Psoas muscle (tissue), 8 donors: Measurements from ENCODE around the gene TRAF3IP3. TPM values are rescaled to one million over a fixed set of nuclear protein-coding genes. Genes with fewer than 3 reads are reported as not detected.

Experiments used
- ATAC-seq, 4 donors: fragments of 200-7000 bp; cut with Tn5 transposase; one replicate each; pipeline ENCODE4 v1.9.1; 2020; ENCODE audit warnings: moderate library complexity in 3 of 4, mild to moderate bottlenecking in 2 of 4
- DNase-seq, 2 donors: peaks; one replicate each; pipeline ENCODE4 v3.0.0-alpha.2; 2020
- H3K27ac ChIP-seq: fragments of 200-600 bp; one replicate; pipeline ENCODE4 v1.8.0; 2022
- H3K27me3 ChIP-seq, 3 donors: fragments of 200-600 bp in 1 of 3; one replicate each; pipeline versions ENCODE4 v1.6.1 to v1.8.0; 2013 to 2022; ENCODE audit warnings: low read length in 2 of 3, mild to moderate bottlenecking in 2 of 3, moderate library complexity in 1 of 3; ENCODE audit not compliant: insufficient read depth in 3 of 3
- H3K36me3 ChIP-seq, 2 donors: fragments of 200-600 bp in 1 of 2; one replicate each; pipeline versions ENCODE4 v1.6.1 to v1.8.0; 2013 to 2022; ENCODE audit warnings: low read depth in 1 of 2, mild to moderate bottlenecking in 1 of 2, moderate library complexity in 1 of 2; ENCODE audit not compliant: insufficient read depth in 1 of 2
- H3K4me1 ChIP-seq: fragments of 200-600 bp; one replicate; pipeline ENCODE4 v1.8.0; 2022
- H3K4me3 ChIP-seq: fragments of 200-600 bp; one replicate; pipeline ENCODE4 v1.8.0; 2022; ENCODE audit warnings: mild to moderate bottlenecking
- H3K9me3 ChIP-seq: fragments of 200-600 bp; one replicate; pipeline ENCODE4 v1.8.0; 2022
- WGBS, 3 donors: extraction: QIAGEN DNeasy Blood & Tissue Kit; methylation state at CpG; one replicate each; pipeline versions ENCODE4 v1.1.6 to v1.1.7; 2013; 5-methylcytosine and 5-hydroxymethylcytosine counted together
- intact Hi-C, 2 donors: fragments of 100-400 bp; cut with DNase I; formaldehyde crosslinking; loops; one replicate each; pipeline versions ENCODE4 v1.11.0 to v1.14.2; 2022
- polyA plus RNA-seq, 3 donors: library from polyadenylated mRNA; stranded (reverse); fragments of 200-250 nt; gene quantifications; one replicate each; pipeline ENCODE4 v1.2.3, GENCODE V29; 2013
- total RNA-seq, 4 donors: library from RNA; stranded (reverse); fragmentation: NEBNext Ultra II Directional in 2 of 4; extraction: Animal tissue kit (Norgen Biotek cat#: 25700) in 2 of 4; gene quantifications; one replicate each; pipeline versions ENCODE4 v1.2.1 to v1.2.4, GENCODE V29; 2021 to 2023
- TF ChIP-seq, protein P1 (sequence below): fragments of 200-600 bp; IDR thresholded peaks from one replicate; pipeline ENCODE4 v1.8.0; 2022; ENCODE audit warnings: antibody characterized with exemption
- donor health status: healthy with polysubstance abuse.
- donor health status: DM: no; HTN: no; CAD: no; lungs with moderate emphysema.
- donor health status: Bipolar disorder and iron deficiency.
- donor health status: healthy.
- donor health status: DM: yes; HTN: yes; CAD: no.
- donor health status: DM: no; HTN: no; CAD: no.
- donor health status: DM: no; HTN: no; CAD: no.
- donor health status: DM: yes; HTN: yes; CAD: no.

TRAF3IP3 gene
- total and polyA plus RNA-seq, 7 donors, result 0.23 to 2.0 (median 0.84) TPM

DNA sequence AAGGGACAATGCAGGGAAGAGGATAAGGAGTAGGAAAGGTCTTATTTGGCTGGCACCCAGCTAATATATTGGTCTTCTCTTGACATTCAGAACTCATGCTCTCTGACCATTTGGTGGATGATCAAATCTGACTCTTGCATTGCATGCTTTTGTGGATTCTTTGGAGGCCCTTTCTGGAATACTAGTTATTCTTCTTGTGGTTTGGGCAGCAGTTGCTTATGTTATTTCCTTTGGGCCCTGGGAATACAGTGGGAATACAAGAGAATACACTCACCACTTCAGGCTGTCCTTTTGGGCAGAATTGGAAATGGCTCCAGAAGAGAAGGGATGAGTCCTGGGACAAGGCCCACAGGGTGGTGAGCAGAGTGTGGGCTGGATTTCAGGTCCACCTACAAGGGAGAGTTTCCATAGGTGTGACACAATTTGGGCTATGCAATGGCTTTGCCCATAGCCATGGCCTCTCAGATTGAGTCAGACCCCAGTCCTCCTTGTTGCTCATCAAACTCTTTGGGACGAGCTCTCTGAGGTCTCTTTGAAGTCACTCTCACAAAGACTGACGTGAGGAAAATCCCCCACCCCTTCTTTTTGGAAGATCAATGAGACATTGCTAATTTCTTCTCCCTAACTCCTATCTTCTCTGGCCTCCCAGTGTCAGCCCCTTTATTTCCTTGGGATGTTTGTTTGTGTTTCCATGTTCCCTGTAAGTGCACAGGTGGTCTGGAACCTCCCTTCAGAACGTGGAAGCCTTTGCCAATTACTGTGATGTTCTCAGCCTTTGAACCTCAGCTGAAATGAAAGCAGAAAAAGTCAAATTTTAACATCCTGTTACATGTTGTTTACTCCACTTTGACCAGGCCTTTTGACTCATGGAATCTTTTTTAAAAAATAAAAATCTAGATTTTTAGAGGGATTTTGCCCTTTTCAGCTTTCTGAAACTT, 31.8 kb upstream of the TRAF3IP3 start:
- no peak for DNase-seq
- no peaks in the 10 kb centered on the region for H3K4me1 ChIP-seq
- WGBS, 3 donors, result 67 to 73% (median 71%) methylated on average over 3 of the region's 3 CpGs
- no peak overlapping the region for H3K4me3 ChIP-seq
- H3K36me3 ChIP-seq, result no peaks in the 10 kb centered on the region
- TF ChIP-seq, protein P1, sequence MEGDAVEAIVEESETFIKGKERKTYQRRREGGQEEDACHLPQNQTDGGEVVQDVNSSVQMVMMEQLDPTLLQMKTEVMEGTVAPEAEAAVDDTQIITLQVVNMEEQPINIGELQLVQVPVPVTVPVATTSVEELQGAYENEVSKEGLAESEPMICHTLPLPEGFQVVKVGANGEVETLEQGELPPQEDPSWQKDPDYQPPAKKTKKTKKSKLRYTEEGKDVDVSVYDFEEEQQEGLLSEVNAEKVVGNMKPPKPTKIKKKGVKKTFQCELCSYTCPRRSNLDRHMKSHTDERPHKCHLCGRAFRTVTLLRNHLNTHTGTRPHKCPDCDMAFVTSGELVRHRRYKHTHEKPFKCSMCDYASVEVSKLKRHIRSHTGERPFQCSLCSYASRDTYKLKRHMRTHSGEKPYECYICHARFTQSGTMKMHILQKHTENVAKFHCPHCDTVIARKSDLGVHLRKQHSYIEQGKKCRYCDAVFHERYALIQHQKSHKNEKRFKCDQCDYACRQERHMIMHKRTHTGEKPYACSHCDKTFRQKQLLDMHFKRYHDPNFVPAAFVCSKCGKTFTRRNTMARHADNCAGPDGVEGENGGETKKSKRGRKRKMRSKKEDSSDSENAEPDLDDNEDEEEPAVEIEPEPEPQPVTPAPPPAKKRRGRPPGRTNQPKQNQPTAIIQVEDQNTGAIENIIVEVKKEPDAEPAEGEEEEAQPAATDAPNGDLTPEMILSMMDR, result no peak
- ATAC-seq, result no peak
- H3K27me3 ChIP-seq, result no peaks in the 10 kb centered on the region
- no peak overlapping the region for H3K27ac ChIP-seq
- H3K9me3 ChIP-seq, result no peaks in the 10 kb centered on the region
- intact Hi-C loops, result no loop called here

DNA sequence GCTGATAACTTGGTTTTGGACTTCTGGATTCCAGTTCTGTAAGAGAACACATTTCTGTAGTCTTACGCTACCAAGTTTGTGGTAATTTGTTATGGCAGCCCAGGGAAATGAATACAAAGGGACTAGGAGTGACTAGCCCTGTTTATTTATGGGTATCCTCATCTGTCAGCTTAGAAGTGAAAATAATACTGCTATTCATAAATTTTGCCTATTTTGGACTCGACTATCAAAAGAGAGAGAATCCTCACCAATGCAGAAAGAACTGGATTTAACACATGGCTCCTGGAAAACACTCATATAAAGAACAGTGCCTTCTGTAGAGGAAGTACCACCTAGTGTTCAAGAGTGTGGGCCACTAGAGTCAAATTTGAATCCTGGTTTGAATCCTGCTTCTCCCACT, 28.6 kb upstream of the TRAF3IP3 start:
- WGBS, 3 donors, result 77 to 89% (median 77%) methylated on average over 2 of the region's 2 CpGs
- Histone ChIP-seq H3K36me3 (no peaks in the 10 kb centered on the region), H3K4me1 (no peaks in the 10 kb centered on the region), H3K27me3 (no peaks in the 10 kb centered on the region), H3K4me3 (no peak overlapping the region), H3K27ac (no peak overlapping the region), H3K9me3 (no peaks in the 10 kb centered on the region)
- TF ChIP-seq, protein P1, result no peak
- ATAC-seq (no peak), DNase-seq (no peak)
- intact Hi-C loops, result no loop called here

DNA sequence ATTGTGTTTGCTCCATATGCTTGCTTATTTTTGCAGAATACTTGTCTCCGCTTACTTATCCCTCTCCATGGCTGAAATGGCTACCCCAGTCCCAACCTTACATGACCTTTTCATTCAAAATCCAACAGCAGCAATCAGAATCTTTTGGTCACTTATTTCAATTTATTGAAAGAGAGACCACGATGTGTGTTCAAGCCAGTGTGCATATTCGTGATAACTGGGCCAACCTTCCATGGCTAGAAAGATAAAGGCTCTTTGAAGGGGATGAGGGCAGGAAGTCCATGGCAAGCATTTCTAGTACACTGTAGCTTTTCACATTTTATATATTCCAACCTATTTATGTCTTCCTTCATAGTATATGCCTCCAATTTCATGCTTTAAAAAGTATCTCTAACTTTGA, 28.1 kb upstream of the TRAF3IP3 start:
- TF ChIP-seq, protein P1, result no peak
- intact Hi-C loops, result no loop called here
- Histone ChIP-seq H3K36me3 (no peaks in the 10 kb centered on the region), H3K9me3 (no peaks in the 10 kb centered on the region), H3K27ac (no peak overlapping the region), H3K4me3 (no peak overlapping the region), H3K4me1 (no peaks in the 10 kb centered on the region), H3K27me3 (no peaks in the 10 kb centered on the region)
- WGBS, 3 donors, result 88 to 92% (median 88%) methylated on average over 3 of the region's 3 CpGs
- ATAC-seq, result no peak
- no peak for DNase-seq

DNA sequence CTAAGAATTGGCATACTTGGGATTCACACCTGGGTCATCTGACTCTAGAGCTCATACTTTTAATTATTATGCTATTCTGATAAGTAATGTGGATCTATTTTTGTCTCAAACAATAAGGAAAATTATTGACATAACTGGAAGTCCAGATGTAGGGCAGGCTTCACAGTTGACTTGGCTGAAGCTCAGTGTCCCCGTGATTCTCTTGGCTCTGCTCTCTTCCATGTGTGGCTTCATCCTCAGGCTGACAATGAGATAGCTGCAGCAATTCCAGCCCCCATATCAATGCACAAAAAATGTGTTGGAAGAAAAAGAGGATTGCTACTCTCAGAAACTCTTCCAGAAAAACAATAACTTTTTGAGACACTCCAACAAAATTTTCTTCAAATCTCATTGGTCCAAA, 27.4 kb upstream of the TRAF3IP3 start:
- TF ChIP-seq, protein P1, result no peak
- 9 to 13% (median 10%) methylated on average over 1 of the region's 1 CpG for WGBS, 3 donors
- intact Hi-C loops, result no loop called here

More for the DNA sequence above, 27.4 kb upstream of the TRAF3IP3 start:
- Histone ChIP-seq H3K27ac (no peak overlapping the region), H3K36me3 (no peaks in the 10 kb centered on the region), H3K9me3 (no peaks in the 10 kb centered on the region), H3K4me3 (no peak overlapping the region), H3K27me3 (no peaks in the 10 kb centered on the region), H3K4me1 (no peaks in the 10 kb centered on the region)
- ATAC-seq, result no peak
- no peak for DNase-seq
